ENCODE measurements around the gene ITGAL.

- TF ChIP-seq CTCF (IDR thresholded peaks at IDR 0.05) (no peak), POLR2A (IDR thresholded peaks at IDR 0.05) (no peak)
Observed at GRCh38 chr16:30553393-30553899, 80.9 kb downstream of the ITGAL start.
